Caki2 (cell line): Measurements from ENCODE around the gene ZC3H12A. TPM values are rescaled to one million over a fixed set of nuclear protein-coding genes. Genes with fewer than 3 reads are reported as not detected.
"Not testable (repeated sequence)": the region's sequence is repeated elsewhere in the genome, so short reads cannot be mapped to it uniquely, and the experiment has no call there.

Experiments
- DNase-seq: peaks from one replicate; pipeline ENCODE4 v3.0.0-alpha.2; 2015; ENCODE audit warnings: low read depth
- in situ Hi-C: cut with HindIII; loops from 2 replicates; pipeline ENCODE4 v1.10.0; 2016; ENCODE audit warnings: low sequenced_read_pairs, low pct_unique_long_range_greater_than_20kb, mixed read lengths
- total RNA-seq: library from RNA; depleted of rRNA; stranded (reverse); fragments of >200 nt; shearing (Covaris generic); gene quantifications from 2 replicates; pipeline ENCODE4 v1.2.3, GENCODE V29; 2014; ENCODE audit warnings: low replicate concordance; rRNA removed

ZC3H12A gene
- total RNA-seq, 1 experiment from 2014 or later: 6.2 TPM

- no peak for DNase-seq
- in situ Hi-C loops: no loop called here
Observed at GRCh38 chr1:37519613-37520012, 45.2 kb downstream of the ZC3H12A start.

GRCh38 chr1:37529888-37530287, 55.5 kb downstream of the ZC3H12A start:
- DNase-seq, in situ Hi-C loops: not testable (repeated sequence)

DNA sequence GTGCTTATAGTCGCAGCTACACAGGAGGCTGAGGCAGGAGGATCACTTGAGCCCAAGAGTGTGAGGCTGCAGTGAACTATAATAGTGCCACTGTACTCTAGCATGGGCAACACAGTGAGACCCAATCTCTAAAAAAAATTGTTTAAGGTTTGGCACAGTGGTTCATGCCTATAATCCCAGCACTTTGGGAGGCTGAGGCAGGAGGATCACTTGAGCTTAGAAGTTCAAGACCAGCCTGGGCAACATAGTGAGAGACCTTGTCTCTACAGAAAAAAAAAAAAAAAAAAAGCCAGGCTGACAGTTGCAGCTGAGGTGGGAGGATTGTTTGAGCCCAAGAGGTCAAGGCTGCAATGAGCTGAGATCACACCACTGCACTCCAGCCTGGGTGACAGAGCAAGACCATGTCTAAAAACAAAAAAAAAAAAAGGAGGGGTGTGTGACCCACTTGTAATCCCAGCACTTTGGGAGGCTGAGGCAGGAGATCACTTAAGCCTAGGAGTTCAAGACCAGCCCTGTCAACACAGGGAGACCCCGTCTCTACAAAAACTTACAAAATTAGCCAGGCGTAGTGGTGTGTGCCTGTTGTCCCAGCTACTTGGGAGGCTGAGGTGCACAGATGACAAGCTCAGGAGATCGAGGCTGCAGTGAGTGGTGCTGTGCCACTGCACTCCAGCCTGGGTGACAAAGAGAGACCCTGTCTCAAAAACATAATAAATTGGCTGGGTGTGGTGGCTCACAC, 58.2 kb downstream of the ZC3H12A start:
- in situ Hi-C loops, DNase-seq: not testable (repeated sequence)

DNA sequence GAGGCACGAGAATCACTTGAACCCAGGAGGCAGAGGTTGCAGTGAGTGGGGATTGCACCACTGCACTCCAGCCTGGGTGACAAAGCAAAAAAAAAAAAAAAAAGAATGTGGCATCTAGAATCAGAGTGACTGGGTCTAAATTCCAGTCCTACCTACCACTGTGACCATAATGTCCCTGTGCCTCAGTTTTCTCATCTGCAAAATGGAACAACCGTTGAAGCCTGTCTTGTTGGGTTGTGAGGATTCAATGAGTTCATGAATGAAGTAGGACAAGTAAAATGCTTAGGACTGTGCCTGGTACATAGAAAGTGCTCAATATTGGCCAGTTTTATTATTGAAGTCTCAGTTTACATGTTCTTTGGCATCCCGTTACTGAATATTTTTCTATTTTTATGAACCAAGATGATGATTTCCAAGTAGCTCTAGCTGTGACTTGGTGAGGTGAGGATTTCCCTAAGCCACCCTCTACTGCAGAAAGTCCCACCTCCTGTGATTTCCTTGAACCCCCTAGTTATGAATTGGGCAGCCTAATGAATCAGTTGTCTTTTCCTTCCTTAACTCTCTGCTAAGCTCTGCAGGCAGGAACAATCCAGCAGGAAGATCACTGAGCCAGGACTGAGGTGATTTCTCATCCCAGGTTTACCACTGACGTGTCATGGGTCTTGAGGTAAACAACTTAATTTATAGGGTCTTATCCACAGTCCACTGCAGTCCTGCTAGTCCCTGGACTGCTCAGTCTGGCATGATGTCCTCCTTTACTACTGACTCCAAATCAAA, 59.1 kb downstream of the ZC3H12A start:
- no peak for DNase-seq
- in situ Hi-C loops: no loop called here

Other genes with a start within 250 kb of the ZC3H12A start
- gene MEAF6, start 40.2 kb downstream of the ZC3H12A start, total RNA-seq: 45.0 and 59.6 TPM in 2 replicates
- gene SNIP1, start 79.7 kb downstream of the ZC3H12A start, total RNA-seq: 9.1 and 24.2 TPM in 2 replicates
- 0.72 and 2.5 TPM in 2 replicates for gene DNALI1, start 82.4 kb downstream of the ZC3H12A start, total RNA-seq
- 15.6 and 31.0 TPM in 2 replicates for gene GNL2, start 121.4 kb downstream of the ZC3H12A start, total RNA-seq
- gene RSPO1, start 160.3 kb downstream of the ZC3H12A start, total RNA-seq: not detected in 2 replicates
- gene CDCA8, start 217.9 kb downstream of the ZC3H12A start, total RNA-seq: 9.8 and 14.5 TPM in 2 replicates